CD4-positive, alpha-beta T cell treated with Interferon alpha-2 for 1 hour (primary cell): ENCODE measurements around the gene CAMK1D.
"Not testable (repeated sequence)": the region's sequence is repeated elsewhere in the genome, so short reads cannot be mapped to it uniquely, and the experiment has no call there.

Experiments used
- DNase-seq, 2 donors: peaks; one replicate each; pipeline ENCODE4 v3.0.0-alpha.2; 2020 to 2022

The CAMK1D gene

DNA sequence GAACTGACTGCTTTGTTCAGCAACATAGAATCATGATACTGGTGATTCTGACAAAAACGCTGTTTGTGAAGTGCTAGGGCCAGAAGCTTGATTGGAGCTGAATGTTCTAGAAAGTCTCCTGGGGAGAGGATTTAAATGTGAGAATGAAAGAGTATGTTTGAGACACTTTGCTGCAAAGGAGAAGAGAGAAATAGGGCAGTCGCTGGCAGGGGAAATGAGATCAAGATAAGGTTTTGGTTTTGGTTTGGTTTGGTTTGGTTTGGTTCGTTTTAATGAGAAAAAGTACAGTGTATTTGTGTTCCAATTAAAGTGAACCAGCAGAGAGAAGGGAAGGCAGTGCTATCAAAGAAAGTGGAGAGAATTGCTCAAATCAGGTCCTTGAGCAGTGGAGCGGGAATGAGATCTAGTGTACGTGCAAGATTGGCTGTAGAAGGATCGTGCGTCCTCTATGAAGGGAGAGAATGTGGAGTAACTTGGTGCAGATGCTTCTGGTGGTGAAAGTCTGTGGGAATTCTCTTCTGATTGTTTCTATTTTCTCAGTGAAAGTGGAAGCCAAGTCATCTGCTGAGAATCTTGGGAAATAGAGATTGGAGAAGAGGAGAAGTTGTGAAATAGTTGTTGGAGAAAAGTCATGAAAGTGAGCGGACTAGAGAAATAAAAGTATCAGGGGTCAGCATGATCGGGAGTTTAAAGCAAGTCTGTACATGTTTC is 381.6 kb downstream of the CAMK1D start:
- DNase-seq, result no peak

- no peak for DNase-seq
Measured at GRCh38 chr10:12733271-12733670, 383.9 kb downstream of the CAMK1D start.

DNA sequence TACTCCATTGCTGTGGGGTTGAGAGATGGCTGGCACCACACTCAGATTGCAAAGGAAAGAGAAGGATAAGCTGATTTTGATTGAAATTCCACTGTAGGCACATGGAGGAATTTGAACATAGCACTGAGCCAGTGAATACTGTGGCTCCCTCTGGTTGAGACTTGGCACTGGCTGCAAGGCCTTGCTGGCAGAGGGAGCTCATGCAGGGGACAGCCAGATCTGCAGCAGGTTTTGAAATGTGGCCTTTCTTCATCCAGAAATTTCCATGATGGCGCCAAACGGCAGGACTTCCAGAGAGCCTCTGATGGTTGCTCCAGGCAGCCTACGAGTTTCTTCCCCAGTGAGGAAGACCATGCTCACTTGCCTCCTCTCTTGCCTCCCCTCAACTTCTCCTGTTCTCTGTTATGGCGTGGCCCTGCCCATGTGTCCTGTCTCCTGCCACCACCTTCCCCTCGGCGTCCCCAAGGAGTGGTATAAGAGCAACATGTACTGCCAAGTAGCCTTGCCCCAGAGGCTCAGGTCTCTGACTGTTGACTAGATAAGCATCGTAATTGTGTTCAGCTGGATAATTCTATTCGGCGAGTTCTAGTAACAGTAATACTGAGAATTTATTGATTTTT is 386.6 kb downstream of the CAMK1D start:
- DNase-seq, result no peak

DNA sequence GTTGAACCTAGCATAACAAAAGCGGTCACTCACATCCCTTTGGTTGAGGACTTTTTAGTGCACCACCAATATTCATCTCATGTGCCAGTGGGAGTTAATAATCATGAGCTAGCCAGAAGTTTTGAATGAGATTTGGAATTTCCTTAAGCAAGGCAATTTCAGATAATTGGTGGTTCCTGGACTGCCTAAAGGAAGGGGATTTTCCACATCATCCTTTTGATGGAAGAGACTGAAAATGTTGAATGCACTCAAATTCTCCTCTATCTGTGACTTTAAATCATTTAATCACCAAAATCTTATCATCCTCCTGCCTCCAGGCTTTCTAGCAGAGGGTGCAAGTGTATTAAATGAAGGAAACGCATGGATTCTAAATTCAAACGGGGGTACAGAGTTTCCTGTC is 391.5 kb downstream of the CAMK1D start:
- no peak for DNase-seq

DNA sequence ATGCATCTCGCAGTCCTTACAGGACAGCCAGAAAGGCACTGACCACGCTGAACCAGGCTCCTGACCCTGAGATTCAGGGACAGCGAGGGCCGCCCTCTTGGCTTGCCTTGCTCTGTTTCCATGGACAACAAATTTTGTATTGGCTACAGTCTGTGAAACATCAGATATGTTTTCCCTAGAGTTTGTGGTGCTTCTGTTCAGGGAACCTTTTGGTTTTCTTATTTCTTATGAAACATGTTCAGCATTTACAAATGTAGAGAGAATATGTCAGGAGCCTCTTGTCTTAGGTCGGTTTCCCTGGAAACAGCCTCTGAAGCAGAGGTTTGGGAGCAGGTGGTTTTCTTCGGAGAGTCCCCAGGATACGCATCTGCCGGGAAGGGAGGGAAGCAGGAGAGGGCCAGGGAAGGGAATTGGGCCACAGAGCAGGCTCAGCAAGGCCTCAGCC is 392.0 kb downstream of the CAMK1D start:
- DNase-seq, result no peak

DNA sequence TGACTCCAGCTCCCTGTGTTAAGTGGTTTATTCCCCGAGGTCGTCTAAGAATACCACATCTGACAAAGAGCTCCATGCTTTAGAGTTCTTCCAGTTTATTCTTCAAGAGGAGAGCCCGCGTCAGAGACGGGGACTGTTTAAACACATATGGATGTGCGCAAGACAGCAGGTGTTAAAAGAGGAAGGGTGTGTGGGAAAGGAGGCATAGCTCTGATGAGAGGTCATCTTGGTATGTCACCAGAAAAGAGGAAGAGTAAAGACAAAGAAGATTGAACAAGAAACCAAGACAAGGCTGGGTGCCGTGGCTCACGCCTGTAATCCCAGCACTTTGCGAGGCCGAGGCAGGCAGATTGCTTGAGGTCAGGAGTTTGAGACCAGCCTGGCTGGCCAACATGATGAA is 393.4 kb downstream of the CAMK1D start:
- peak in 1 of 2 donors; percentile 37 for DNase-seq

GRCh38 chr10:12743466-12743865 is 394.1 kb downstream of the CAMK1D start:
- DNase-seq, result not testable (repeated sequence)

DNA sequence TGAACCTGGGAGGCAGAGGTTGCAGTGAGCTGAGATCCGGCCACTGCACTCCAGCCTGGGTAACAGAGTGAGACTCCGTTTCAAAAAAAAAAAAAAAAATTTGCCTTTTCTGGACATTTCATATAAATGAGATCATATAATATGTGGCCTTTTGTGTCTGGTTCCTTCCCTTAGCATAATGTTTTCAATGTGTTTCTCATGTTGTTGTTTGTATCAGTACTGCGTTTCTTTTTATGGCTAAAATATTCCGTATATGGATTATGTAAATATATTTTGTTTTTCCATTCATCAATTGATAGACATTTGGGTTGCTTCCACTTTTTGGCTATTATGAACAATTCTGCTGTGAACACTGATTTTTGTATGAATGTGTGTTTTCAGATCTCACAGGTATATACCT is 394.6 kb downstream of the CAMK1D start:
- DNase-seq, result no peak

- no peak for DNase-seq
Measured at GRCh38 chr10:12748186-12748585, 398.8 kb downstream of the CAMK1D start.

GRCh38 chr10:12749760-12750478 is 400.6 kb downstream of the CAMK1D start:
- no peak for DNase-seq

GRCh38 chr10:12750526-12751201 is 401.3 kb downstream of the CAMK1D start:
- DNase-seq, result no peak

DNA sequence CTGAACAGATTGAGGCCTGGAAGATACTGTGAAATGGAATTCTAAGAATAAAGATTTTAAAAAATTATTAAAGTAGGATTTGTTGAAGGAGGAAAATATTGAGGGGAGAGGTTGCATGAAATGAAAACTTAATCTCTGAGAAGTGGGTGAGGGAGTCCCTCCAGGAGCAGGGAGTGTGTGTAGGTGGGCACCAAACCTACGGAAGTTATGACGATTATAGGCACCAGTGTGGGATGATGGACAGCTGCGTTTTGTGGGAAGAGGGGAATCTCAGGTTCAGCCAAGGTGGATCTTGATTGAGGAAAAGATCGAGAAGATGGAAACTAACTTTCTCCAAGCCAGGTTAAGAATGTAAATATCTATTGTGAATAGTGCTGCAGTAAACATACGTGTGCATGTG is 405.7 kb downstream of the CAMK1D start:
- no peak for DNase-seq

DNA sequence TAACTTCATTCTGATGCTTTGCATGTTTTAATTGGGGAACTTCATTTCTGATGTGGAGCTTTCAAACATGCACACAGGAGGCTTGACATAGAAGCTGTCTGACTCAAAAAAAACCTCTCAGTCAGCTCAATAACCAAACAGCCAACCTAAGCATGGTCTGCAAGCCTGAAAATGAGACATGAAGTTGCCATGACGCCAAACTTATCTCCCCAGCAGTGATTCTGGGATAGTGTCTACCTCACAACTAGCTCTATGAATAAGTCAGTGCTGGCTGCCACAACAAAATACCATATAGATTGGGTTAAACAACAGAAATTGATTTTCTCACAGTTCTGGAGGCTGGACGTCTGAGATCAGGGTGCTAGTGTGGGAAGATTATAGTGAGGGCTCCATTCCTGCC is 408.0 kb downstream of the CAMK1D start:
- no peak for DNase-seq

- no peak for DNase-seq
Measured at GRCh38 chr10:12758271-12758670, 408.9 kb downstream of the CAMK1D start.

DNA sequence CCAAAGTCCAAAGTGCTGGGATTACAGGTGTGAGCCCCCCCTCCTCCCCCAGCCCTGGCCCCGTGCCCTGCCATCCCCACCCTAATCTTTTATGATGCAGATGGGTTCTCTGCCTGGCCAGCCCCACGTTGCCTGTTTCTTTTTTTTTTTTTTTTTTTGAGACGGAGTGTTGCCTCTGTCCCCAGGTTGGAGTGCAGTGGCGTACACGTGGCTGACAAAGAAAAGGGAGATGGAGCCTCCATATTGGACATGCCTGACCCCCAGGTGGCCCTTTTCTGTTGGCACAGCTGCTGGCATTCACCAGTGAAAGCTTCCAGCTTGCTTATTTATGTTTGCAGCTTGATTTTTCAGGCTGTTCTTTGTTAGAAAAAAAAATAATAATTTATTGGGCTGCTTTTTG is 416.9 kb downstream of the CAMK1D start:
- no peak for DNase-seq

DNA sequence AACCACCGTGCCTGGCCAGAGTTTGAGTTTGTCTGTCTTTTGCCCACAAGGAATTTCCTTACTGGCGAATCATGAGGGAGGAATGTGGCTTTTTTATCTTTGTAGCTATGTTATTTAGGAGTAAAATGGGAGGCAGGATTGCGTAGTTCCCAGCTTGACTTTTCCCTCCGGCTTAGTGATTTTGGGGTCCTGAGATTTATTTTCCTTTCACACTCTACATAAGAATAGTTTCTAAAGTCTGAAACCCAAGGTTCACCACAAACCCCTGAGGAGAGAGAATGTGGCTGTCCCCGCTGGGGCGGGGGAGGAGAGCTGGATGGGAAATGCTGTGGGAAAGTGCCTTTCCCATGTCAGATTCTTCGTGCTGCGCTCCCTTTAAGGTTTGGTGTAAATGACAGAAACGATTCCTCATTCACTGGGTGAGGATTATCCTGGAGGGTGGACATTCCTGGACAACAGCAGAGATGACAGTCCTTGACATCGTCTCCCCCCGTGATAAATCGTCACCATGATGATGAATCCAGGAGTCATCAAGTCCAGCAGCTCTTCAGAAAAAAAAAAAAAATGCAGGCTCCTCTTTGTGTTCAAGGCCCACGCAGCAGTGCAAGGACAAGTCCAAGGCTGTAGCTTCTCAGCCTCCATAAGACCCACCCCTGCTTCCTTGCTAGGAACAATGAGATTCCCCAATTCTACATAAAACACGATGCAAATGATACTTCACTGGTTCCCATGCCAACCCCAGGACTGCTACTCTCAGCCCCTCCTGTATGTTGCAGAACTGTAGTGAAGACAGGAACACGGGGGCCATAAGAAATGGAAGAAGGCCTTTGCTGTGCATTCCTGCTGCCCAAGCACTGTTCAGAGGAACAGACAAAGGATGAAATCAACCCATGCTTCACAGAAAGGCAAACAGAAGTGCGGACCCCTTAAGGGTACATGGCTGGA is 419.1 kb downstream of the CAMK1D start:
- no peak for DNase-seq

DNA sequence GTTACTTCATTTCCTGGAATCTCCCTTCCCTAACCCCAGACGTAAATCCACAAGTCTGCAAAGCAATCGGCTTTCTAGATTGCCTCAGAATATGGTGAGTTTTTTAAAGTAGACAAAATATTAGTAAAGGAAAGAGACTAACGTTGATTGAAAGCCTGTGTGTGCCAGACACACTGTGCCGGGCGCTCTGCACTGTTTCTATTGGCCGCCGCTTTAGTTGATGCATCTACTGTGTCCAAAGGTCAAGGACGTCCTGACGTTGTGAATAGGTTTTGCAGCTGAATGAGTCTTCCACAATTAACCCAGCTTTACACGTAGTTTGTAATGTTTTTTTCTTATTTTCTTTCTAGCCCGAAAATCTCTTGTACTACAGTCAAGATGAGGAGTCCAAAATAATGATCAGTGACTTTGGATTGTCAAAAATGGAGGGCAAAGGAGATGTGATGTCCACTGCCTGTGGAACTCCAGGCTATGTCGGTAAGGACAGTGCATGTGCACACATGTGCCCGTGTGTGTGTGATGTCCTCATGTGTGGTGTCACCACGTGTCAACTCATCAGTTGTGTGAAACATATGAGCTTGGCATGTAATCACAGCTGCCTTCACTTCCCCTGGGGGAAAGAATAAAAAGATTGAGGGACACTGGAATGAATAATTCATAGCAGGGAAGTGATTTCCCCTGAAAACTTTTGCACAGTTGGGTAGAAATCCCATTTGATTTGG is 420.1 kb downstream of the CAMK1D start:
- DNase-seq, result no peak

DNA sequence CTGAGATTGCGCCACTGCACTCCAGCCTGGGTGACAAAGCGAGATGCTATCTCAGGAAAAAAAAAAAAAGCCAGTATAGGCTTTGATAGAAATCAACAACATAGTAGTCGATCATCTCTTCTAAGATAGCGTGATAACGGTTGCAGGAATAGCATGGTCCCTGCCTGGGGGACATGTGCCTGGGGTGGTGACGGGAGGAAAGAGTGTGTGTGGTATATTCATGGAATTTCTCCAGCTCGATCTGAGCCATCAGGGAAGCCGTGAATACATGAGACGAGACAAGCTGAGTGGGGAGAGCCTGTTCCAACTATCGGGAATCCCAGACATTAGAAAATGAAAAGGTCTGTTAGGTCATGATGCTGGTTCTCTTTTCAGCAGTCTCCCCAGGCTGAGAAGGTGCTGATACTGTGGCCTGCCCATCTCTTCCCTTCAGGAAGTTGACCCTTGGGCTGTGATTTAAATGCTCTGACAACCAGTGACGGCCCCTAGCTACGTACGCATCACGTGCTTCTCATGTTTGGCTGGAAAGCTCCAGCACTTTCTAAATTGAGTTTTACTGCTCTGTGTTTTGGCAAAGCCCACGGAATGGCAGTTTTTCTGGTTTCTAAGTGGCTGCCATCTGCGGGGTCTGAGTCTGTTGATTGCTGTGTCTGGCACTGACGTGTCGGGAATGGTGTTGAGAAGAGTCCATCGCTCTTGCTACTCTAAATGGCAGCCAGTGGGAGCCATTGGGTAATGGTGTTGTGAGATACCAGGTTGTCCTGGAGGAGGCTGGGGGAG is 422.8 kb downstream of the CAMK1D start:
- no peak for DNase-seq

DNA sequence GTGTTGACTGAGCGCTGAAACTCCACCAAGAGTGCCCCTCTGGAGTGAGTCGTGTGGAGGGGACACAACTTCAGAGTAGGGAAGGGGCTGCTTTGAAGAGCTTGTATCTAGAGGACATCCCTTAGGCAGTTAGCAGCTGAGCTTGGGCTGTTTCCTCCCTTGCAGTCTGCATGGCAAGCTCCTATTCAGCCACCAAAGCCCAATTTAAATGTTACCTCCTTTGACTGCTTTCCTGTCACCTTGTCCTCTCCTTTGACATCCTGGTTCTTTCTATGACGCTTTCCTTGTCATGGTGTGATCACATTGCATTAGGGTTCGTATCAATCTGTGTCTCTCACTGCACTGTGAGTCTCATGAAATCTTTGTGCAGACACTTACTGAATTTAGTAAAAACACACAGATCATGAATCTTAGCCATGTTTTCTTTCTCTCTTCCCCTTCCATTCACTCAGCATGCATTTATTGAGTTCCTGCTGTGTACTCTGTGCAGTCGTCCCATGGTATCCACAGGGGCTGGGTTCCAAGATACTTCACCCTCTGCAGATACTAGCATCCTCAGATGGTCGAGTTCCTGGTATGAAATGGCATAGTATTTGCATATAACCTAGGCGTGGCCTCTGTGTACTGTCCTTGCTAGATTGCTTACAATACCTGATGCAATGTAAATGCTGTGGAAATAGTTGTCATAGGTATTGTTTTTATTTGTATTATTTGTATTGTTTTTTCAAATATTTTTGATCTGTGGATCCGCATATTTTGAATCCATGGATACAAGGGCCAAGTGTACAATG is 423.6 kb downstream of the CAMK1D start:
- no peak for DNase-seq
